IMR-90 (cell line): Measurements from ENCODE around the gene RAB11FIP3.

Experiments
- BHLHE40 ChIP-seq: fragments of 150-350 bp; IDR thresholded peaks from 2 replicates; pipeline ENCODE4 v1.6.1; 2016; ENCODE audit warnings: mild to moderate bottlenecking, low read depth, low read length
- CEBPB ChIP-seq: IDR thresholded peaks from 2 replicates; pipeline ENCODE4 v1.6.1; 2012; ENCODE audit warnings: low read depth, low read length, improper control_type of control experiment
- CTCF ChIP-seq: conservative IDR thresholded peaks from 2 replicates; pipeline ENCODE4 v1.5.1; 2012; ENCODE audit warnings: mild to moderate bottlenecking, low read depth, low read length, improper control_type of control experiment
- MAFK ChIP-seq: IDR thresholded peaks from 2 replicates; pipeline ENCODE4 v1.6.1; 2012; ENCODE audit warnings: low read depth, low read length, improper control_type of control experiment
- MXI1 ChIP-seq: IDR thresholded peaks from 2 replicates; pipeline ENCODE4 v1.6.1; 2012; ENCODE audit warnings: low read depth, mild to moderate bottlenecking, low read length, moderate library complexity, borderline replicate concordance
- NFE2L2 ChIP-seq: fragments of 150-350 bp; IDR thresholded peaks from 2 replicates; pipeline ENCODE4 v1.6.1; 2016; ENCODE audit warnings: low read depth, mild to moderate bottlenecking, low read length
- POLR2A ChIP-seq: IDR thresholded peaks from 2 replicates; pipeline ENCODE4 v1.6.1; 2012; ENCODE audit warnings: mild to moderate bottlenecking, low read depth, low read length
- RAD21 ChIP-seq: IDR thresholded peaks from 2 replicates; pipeline ENCODE4 v1.6.1; 2012; ENCODE audit warnings: low read length, improper control_type of control experiment
- RFX5 ChIP-seq: IDR thresholded peaks from 2 replicates; pipeline ENCODE4 v1.8.0; 2012; ENCODE audit warnings: low read depth, mild to moderate bottlenecking, low read length, moderate library complexity
- SMC3 ChIP-seq: fragments of 150-350 bp; IDR thresholded peaks from 2 replicates; pipeline ENCODE4 v1.6.1; 2016; ENCODE audit warnings: low read depth, mild to moderate bottlenecking, antibody characterized with exemption, low read length, moderate library complexity

- TF ChIP-seq POLR2A (no peak), CEBPB (no peak), RAD21 (no peak), CTCF (no peak), RFX5 (no peak), MXI1 (no peak), SMC3 (no peak), MAFK (no peak), BHLHE40 (no peak), NFE2L2 (no peak)
These were observed 44.8 kb upstream of the RAB11FIP3 start for GRCh38 chr16:380762-381011.
